Measurements from ENCODE around the gene CDK11B.

CDK11B gene

DNA sequence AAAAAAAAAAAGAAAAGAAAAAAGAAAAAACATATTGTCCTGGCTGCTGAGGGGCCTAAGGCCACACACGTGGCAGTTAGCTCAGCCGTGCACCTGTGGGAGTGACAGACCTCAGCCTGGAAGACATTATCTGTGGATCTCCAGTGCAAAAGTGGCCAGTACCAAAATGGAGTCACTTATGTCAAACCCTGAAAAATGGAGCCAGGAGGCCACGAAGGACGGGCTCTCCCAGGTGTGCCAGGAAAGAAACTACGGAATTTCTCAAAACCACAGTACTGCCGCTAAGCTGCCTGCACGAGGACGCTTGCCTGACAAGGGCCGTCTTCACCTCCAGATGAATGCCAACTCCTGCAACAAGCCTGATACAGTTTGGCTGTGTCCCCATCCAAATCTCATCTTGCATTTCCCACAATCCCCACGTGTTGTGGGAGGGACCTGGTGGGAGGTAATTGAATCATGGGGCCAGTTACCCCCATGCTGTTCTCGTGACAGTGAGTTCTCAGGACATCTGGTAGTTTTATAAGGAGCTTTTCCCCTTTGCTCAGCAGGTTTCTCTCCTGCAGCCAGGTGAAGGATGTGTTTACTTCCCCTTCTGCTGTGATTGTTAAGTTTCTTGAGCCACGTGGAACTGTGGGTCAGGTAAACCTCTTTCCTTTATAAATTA lies 48.9 kb downstream of the CDK11B start:
- DNase-seq (ENCODE audit: insufficient read length, low spot score) (no peak), FAIRE-seq (no peak)
- TF ChIP-seq PAX5 (IDR thresholded peaks at IDR 0.05; ENCODE audit: insufficient read depth, low read length, severe bottlenecking), result no peak
- no peak for TF ChIP-seq POLR2A (IDR thresholded peaks at IDR 0.05; ENCODE audit: low read depth, low read length)
- no peak for TF ChIP-seq POLR2AphosphoS5 (IDR thresholded peaks at IDR 0.05; ENCODE audit: low read depth, low read length)
- no peak for TF ChIP-seq POU2F2 (IDR thresholded peaks at IDR 0.05; ENCODE audit: low read depth, low read length)
- TF ChIP-seq SPI1 (IDR thresholded peaks at IDR 0.05; ENCODE audit: low read depth, low read length), result no peak
- TF ChIP-seq TAF1 (IDR thresholded peaks at IDR 0.05; ENCODE audit: low read depth, low read length), result no peak

DNA sequence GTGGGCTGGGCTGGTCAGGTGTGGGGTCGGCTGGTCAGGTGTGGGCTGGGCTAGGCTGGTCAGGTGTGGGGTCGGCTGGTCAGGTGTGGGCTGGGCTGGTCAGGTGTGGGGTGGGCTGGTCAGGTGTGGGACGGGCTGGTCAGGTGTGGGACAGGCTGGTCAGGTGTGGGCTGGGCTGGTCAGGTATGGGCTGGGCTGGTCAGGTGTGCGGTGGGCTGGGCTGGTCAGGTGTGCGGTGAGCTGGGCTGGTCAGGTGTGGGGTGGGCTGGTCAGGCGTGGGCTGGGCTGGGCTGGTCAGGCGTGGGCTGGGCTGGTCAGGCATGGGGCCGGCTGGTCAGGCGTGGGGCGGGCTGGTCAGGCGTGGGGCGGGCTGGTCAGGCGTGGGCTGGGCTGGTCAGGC lies 52.6 kb downstream of the CDK11B start:
- FAIRE-seq, result no peak
- TF ChIP-seq POLR2A (IDR thresholded peaks at IDR 0.05; ENCODE audit: low read depth, low read length), result no peak
- no peak for TF ChIP-seq POLR2AphosphoS5 (IDR thresholded peaks at IDR 0.05; ENCODE audit: low read depth, low read length)

DNA sequence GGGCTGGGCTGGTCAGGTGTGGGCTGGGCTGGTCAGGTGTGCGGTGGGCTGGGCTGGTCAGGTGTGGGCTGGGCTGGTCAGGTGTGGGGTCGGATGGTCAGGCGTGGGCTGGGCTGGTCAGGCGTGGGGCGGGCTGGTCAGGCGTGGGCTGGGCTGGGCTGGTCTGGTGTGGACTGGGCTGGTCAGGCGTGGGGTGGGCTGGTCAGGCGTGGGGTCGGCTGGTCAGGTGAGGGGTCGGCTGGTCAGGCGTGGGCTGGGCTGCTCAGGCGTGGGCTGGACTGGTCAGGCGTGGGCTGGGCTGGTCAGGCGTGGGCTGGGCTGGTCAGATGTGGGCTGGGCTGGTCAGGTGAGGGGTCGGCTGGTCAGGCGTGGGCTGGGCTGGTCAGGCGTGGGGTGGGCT lies 53.1 kb downstream of the CDK11B start:
- FAIRE-seq (peak; percentile 41), DNase-seq (ENCODE audit: insufficient read length, low spot score) (no peak)
- no peak for TF ChIP-seq TAF1 (IDR thresholded peaks at IDR 0.05; ENCODE audit: low read depth, low read length)
- TF ChIP-seq POLR2A (IDR thresholded peaks at IDR 0.05; ENCODE audit: low read depth, low read length), result no peak
- no peak for TF ChIP-seq SPI1 (IDR thresholded peaks at IDR 0.05; ENCODE audit: low read depth, low read length)
- TF ChIP-seq PAX5 (IDR thresholded peaks at IDR 0.05; ENCODE audit: insufficient read depth, low read length, severe bottlenecking), result no peak
- no peak for TF ChIP-seq POU2F2 (IDR thresholded peaks at IDR 0.05; ENCODE audit: low read depth, low read length)
- no peak for TF ChIP-seq POLR2AphosphoS5 (IDR thresholded peaks at IDR 0.05; ENCODE audit: low read depth, low read length)

More for the DNA sequence above, 52.6 kb downstream of the CDK11B start:
- no peak for DNase-seq (ENCODE audit: insufficient read length, low spot score)

DNA sequence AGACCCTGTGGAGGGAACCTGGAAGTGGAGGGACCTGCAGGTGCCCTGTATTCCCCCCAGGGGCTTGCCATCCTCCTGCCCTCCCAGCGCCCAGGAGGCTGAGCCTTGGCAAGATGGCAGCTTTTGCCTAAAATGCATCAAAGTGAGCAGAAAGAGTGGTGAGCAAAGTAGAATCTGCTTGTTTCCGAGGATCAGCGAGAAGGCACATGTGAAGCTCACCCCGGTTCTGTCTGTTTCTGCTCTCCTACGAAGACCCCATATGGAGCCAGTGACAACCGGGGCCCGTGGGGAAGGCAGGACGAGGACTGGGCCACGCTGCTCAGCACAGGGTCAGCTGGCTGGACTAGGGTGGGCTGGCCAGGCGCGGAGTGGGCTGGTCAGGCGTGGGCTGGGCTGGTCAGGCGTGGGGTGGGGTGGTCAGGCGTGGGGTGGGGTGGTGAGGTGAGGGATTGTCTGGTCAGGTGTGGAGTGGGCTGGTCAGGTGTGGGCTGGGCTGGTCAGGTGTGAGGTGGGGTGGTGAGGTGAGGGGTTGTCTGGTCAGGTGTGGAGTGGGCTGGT lies 53.7 kb downstream of the CDK11B start:
- DNase-seq (ENCODE audit: insufficient read length, low spot score) (no peak), FAIRE-seq (no peak)
- no peak for TF ChIP-seq POU2F2 (IDR thresholded peaks at IDR 0.05; ENCODE audit: low read depth, low read length)
- TF ChIP-seq POLR2AphosphoS5 (IDR thresholded peaks at IDR 0.05; ENCODE audit: low read depth, low read length), result no peak
- no peak for TF ChIP-seq PAX5 (IDR thresholded peaks at IDR 0.05; ENCODE audit: insufficient read depth, low read length, severe bottlenecking)

DNA sequence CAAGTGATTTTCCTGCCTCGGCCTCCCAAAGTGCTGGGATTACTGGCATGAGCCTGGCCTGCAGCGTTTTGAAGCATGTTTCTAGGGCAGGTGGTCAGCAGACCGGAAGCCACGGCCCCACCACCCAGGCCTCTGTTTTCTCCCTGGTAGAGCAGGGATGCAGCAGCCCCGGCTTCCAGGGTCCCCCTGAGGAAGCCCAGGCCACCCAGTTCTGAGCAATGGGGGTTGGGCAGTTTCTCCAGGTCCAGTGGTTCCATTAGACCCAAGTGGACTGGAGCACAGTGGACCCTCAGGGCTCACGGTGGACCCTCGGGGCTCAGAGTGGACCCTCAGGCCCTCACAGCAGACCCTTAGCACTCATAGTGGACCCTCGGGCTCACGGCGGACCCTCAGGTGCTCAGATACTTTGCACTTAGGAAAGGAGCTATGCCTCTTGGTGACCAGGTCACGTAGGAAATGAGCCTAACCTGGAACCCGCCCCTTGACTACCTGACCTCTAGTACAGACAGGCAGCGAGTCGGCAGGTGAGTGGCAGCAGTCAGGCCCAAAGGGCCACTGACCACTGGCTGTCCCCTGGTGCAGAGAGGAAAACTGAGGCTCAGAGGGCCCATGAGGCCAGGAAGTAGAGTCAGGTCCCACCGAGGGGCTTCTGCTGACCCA lies 54.3 kb downstream of the CDK11B start:
- DNase-seq (ENCODE audit: insufficient read length, low spot score) (no peak), FAIRE-seq (no peak)
- no peak for TF ChIP-seq POLR2A (IDR thresholded peaks at IDR 0.05; ENCODE audit: low read depth, low read length)
- TF ChIP-seq PAX5 (IDR thresholded peaks at IDR 0.05; ENCODE audit: insufficient read depth, low read length, severe bottlenecking), result no peak
- no peak for TF ChIP-seq POLR2AphosphoS5 (IDR thresholded peaks at IDR 0.05; ENCODE audit: low read depth, low read length)
- TF ChIP-seq SPI1 (IDR thresholded peaks at IDR 0.05; ENCODE audit: low read depth, low read length), result no peak
- no peak for TF ChIP-seq TAF1 (IDR thresholded peaks at IDR 0.05; ENCODE audit: low read depth, low read length)
- no peak for TF ChIP-seq POU2F2 (IDR thresholded peaks at IDR 0.05; ENCODE audit: low read depth, low read length)

DNA sequence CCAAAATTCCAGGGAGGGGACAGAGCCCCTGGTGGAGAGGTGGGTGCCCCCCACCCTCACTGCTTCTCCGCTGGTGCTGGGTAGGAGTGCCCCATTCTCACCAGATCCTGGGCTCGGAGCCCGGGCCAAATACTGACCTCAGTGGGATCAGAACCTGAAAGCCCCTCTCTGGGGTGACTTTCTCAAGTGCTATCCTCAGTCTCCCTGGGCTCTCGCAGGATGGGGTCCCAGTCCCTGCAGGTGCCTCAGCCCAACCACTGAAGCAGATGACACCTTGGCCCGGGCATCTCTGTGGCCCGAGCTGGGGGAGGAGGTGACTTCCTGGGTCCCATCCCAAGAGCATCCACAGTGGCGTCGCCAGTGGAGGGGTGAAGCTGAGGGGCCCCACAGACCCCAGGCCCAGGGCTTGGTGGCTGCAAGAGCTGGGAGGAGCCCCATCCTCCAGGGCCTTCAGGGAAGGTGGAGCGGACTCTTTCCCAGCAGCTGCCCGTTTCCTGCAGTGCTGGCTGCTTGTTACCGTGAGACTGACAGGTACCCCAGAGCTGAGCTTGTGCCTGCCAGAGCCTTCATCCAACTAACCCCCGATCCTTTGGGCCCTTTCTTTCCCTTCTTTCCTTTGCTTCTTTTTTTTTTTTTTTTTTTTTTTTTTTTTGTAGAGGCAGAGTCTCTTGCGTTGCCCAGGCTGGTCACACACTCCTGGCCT lies 55.0 kb downstream of the CDK11B start:
- no peak for FAIRE-seq

DNA sequence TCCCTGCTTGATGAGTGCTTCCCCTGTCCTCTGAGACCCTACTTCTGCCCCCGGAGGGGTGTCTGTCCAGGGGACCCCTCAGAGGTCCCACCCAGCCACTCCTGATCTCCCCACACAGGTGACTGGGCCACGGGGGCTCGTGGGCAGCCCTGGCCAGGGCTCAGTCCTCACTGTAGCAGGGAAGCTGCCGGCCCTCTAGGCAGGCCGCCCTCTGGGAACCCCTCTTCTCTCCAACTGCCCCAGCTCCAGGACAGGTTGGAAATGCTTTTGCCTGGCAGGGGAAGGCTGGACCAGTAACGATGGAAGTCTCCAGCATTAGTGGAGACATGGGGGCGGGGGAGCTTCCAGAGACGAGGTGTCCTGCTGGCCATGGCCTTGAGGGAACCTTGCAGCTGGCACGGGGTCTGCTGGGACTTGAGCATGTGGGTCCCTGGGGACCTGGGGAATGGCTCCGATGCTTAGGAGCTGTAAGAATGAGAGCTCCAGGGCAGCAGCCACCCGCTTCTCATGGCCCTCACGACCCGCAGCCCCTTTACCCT lies 55.8 kb downstream of the CDK11B start:
- DNase-seq (ENCODE audit: insufficient read length, low spot score), result no peak
- no peak for TF ChIP-seq TAF1 (IDR thresholded peaks at IDR 0.05; ENCODE audit: low read depth, low read length)
- no peak for TF ChIP-seq POLR2AphosphoS5 (IDR thresholded peaks at IDR 0.05; ENCODE audit: low read depth, low read length)
- no peak for TF ChIP-seq PAX5 (IDR thresholded peaks at IDR 0.05; ENCODE audit: insufficient read depth, low read length, severe bottlenecking)
- TF ChIP-seq SPI1 (IDR thresholded peaks at IDR 0.05; ENCODE audit: low read depth, low read length), result no peak
- TF ChIP-seq POLR2A (IDR thresholded peaks at IDR 0.05; ENCODE audit: low read depth, low read length), result no peak
- no peak for TF ChIP-seq POU2F2 (IDR thresholded peaks at IDR 0.05; ENCODE audit: low read depth, low read length)
- FAIRE-seq, result no peak

More for the DNA sequence above, 55.0 kb downstream of the CDK11B start:
- TF ChIP-seq PAX5 (IDR thresholded peaks at IDR 0.05; ENCODE audit: insufficient read depth, low read length, severe bottlenecking), result no peak
- TF ChIP-seq POLR2AphosphoS5 (IDR thresholded peaks at IDR 0.05; ENCODE audit: low read depth, low read length), result no peak
- no peak for TF ChIP-seq POLR2A (IDR thresholded peaks at IDR 0.05; ENCODE audit: low read depth, low read length)
- no peak for TF ChIP-seq TAF1 (IDR thresholded peaks at IDR 0.05; ENCODE audit: low read depth, low read length)
- TF ChIP-seq SPI1 (IDR thresholded peaks at IDR 0.05; ENCODE audit: low read depth, low read length), result no peak
- no peak for TF ChIP-seq POU2F2 (IDR thresholded peaks at IDR 0.05; ENCODE audit: low read depth, low read length)
- no peak for DNase-seq (ENCODE audit: insufficient read length, low spot score)

DNA sequence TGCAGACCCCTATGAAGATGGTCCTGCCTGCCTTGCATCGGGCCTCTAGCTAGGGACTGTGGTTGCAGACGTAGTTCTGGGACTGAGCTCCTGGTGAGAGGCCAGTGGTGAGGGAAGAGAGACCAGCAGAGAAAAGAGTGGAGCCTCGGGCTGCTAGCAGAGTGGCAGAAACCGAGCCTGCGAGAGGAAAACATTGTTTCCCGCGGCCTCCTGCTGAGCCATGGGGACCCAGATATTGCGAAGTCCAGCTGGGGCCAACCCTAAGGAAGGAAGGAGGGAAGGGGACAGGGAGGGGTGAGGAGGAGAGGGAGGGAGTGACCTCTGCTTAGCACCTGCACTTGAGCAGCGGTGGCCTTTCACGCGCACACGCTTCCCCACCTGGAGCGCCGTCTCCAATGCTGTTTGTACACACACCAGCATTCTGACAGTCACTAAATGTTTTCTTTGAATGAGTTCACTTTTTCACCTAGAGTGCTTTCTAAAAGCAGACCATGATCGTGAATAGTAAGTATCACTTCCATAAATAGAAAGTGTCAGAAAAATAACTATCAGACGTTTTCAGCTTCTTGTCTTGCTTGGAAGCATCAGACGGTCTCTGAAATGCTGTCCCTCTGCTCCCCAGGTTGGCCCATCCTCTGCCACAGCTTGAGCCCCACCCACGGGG lies 56.4 kb downstream of the CDK11B start:
- TF ChIP-seq TAF1 (IDR thresholded peaks at IDR 0.05; ENCODE audit: low read depth, low read length) (no peak), SPI1 (IDR thresholded peaks at IDR 0.05; ENCODE audit: low read depth, low read length) (peak; percentile 35; the same call in 1 of the 2 replicates), POLR2AphosphoS5 (IDR thresholded peaks at IDR 0.05; ENCODE audit: low read depth, low read length) (no peak), POLR2A (IDR thresholded peaks at IDR 0.05; ENCODE audit: low read depth, low read length) (no peak), PAX5 (IDR thresholded peaks at IDR 0.05; ENCODE audit: insufficient read depth, low read length, severe bottlenecking) (no peak), POU2F2 (IDR thresholded peaks at IDR 0.05; ENCODE audit: low read depth, low read length) (no peak)
- FAIRE-seq, result peak; percentile 84
- DNase-seq (ENCODE audit: insufficient read length, low spot score), result peak; percentile 65

Measured in GM12891 (cell line).